DLD1 (cell line): ENCODE data around the gene TIGD6.

ENCODE experiments used
- in situ Hi-C: cut with HindIII; loops from 2 replicates; pipeline ENCODE4 v1.10.0; 2017; ENCODE audit warnings: low sequenced_read_pairs

Gene TIGD6

DNA sequence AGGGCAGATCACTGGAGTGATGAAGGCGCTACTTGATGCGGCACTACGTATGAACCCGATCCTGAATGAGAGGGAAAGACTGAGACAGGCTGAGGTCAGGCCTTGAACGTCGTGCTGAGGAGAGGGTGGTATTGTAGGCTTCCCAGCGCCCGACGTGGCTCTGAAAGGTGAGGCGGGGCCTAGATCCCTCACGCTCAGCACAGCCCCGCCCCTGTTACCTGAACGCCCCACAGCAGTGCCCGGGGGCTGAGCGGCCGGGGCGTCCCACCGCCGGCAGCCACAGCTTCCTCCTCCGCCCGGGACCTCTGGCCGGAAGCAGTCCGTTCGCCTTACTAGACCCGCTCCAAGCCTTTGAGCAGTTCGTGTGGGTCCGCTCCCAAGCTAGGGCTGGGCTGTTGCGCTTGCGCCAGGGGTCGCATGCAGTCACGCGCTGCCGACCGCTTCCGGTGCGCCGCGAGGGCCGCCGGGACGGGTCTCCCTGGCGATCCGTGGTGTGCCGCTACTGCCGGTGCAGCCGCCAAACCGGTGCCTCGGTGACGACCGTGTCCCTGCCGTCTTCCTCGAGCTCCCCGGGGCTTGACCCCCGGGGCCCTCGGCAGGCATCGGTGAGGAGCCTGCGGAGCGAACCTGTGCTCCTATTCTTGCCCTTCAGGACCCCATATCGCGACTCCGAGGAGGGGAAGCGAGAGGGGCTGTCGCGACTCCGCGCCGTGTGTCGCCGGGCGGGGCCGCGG is at the start of gene TIGD6, which contains the start of gene HMGXB3:
TIGD6 (minus strand) TSS at position 399 of the 734 bp plus-strand sequence. CDS start 4,306 bp downstream, outside the sequence.
HMGXB3 (plus strand) TSS at position 484 of the 734 bp plus-strand sequence. CDS start 4,114 bp downstream, outside the sequence.
- in situ Hi-C loops: no loop called here

DNA sequence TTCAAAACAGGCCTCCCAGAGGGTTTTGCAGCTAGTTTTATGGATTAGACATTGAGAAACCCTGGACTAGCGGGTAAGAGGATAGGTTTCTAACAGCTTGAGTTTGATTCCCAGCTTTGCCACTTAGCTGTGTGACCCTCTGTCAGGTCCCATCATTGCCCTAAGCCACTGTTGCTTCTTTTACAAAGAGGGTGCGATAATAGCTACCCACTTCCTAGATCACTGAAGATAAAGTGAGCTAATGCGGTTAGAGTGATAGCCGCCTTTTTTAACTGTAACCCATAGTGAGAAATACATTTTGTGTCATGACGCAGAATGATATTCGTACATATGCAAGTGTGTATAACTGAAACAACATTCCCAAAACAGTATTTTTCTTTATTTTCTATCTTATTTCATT is 45.6 kb upstream of the TIGD6 start:
- in situ Hi-C loops: no loop called here

- in situ Hi-C loops: no loop called here
These were observed 45.1 kb upstream of the TIGD6 start for GRCh38 chr5:150045549-150045948.

GRCh38 chr5:150044712-150045111 is 44.3 kb upstream of the TIGD6 start:
- in situ Hi-C loops: no loop called here

- in situ Hi-C loops: no loop called here
These were observed 43.9 kb upstream of the TIGD6 start for GRCh38 chr5:150044329-150044681.

DNA sequence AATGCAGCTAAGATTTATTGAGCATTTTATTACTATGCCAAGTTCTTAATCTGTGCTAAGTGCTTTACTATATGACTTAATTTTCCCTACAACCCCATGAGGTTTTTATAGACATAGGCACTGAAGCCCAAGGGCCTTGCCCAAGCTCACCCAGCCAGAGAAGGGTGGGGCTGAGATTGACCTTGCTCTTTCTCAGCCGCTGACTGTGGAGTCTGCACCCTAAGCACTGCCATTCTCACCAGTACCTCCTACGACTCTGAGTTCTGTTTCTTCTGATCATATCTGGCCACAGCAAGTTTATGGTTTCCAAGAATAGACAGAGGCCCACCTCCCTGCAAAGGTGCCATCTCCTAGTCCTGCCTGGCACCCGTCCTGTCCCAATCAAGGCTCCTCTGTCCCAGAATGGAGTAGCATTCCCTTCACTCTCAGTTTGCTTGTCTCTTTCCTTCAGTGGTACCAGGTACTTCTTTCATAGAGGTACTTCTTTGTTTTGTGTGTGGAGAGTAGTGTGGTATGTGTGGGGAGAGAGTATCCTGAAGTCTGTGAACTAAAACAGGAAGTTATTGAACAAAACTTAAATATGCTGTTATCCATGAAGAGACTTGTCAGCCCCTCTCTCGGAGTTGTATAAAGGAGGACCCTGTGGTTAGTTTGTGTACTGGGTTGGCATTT is 43.3 kb upstream of the TIGD6 start:
- in situ Hi-C loops: no loop called here

DNA sequence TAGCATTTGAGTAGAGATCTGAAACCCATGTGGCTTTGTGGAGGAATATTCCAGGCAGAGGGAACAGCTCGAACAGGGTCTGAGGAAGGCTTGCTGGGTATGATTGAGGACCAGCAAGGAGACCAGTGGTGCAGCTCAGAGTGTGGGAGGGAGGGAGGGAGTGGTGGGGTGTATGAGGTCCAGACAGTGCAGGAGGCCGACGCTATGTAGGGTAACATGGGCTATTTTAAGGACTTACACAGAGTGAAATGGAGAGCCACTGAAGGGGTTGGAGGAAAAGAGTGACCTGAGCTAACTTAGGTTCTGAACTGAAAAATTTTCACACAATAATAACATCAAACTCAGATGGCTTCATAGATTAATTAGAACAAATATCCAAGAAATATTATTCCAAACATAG is 42.0 kb upstream of the TIGD6 start:
- in situ Hi-C loops: no loop called here

DNA sequence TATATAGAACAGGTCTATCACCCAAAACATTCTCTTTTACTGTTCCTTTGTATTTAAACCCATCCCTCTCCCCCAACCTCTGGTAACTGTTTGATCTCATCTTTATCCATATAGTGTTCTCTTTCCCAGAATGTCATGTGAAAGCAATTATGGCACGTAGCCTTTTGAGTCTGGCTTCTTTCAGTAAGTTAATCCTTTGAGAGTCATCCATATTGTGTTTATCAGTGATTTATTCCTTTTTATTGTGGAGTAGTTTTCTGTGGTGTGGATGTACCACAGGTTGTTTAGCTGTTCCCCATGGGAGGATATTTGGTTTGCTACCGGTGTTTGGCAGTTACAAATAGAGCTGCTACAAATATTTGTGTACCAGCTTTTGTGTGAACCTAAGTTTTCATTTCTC is 38.1 kb upstream of the TIGD6 start:
- in situ Hi-C loops: no loop called here

DNA sequence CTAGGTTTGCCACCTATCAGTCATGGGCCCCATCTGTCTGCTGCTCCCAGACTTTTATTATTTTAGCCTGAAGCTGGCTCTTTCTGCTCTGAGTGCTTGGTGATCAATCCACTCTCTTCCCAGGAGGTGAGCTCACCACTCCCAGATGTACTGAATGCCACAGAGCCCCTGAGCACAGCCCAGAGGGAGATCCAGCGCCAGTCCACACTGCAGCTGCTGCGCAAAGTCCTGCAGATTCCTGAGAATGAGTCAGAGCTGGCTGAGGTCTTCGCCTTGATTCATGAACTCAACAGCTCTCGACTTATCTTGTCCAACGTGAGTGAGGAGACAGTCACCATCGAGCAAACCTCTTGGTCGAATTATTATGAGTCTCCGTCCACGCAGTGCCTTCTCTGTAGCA is 36.1 kb upstream of the TIGD6 start:
- in situ Hi-C loops: no loop called here

GRCh38 chr5:150035139-150035895 is 34.9 kb upstream of the TIGD6 start:
- in situ Hi-C loops: no loop called here

GRCh38 chr5:150034662-150035061 is 34.2 kb upstream of the TIGD6 start:
- in situ Hi-C loops: no loop called here

DNA sequence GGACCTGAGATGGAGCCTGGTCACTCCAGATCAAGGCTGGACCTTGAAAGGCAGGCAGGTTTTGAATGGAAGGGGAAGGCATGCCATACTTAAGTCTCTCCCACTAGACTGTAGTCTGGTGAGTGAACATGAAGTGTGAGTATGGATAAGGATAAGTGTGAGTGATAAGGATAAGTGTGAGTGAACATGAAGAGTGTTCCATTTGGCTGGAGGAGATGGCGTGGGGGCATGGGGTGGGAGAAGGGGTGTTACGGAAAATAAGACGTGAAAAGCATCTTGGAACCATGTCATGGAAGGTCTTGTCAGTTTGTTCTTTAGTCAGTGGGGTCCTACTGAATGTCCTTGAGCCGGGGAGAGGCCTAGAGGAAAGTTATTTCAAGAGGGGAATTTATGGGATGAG is 32.9 kb upstream of the TIGD6 start:
- in situ Hi-C loops: no loop called here

DNA sequence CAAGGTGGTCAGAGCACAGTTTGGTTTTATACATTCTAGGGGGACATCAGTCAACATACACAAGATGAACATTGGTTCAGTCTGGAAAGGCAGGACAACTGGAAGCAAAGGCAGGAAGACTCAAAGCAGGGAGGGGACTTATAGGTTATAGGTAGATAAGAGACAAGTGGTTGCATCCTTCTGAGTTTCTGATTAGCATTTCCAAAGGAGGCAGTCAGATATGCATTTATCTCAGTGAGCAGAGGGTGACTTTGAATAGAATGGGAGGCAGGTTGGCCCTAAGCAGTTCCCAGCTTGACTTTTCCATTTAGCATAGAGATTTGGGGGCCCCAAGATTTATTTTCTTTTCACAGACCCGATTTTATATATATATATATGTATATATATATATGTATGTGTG is 27.6 kb upstream of the TIGD6 start:
- in situ Hi-C loops: loop anchor here (5.0 kb wide), 1 partner anchor 34 kb away; no protein-coding TSS in a partner anchor

DNA sequence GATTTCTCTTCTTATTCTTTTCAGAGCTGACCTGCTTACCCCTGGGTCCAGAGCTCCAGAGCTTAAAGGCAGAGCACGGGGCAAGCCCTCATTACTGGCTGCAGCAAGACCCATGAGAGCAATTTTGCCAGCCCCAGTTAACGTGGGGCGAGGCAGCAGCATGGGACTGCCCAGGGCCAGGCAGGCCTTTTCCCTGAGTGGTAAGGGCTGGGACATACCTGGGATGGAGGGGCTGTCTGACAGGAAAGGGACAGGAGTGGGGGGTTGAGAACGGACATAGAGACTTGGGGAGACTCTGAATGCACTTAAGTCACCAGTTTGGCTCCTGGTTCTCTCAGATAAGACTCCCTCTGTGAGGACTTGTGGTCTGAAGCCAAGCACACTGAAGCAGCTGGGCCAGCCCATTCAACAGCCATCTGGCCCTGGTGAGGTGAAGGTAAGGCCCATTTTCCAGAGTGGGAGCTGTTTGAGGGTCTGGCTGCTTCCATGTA is 26.3 kb upstream of the TIGD6 start:
- in situ Hi-C loops: loop anchor here (5.0 kb wide), 1 partner anchor 36 kb away; no protein-coding TSS in a partner anchor

DNA sequence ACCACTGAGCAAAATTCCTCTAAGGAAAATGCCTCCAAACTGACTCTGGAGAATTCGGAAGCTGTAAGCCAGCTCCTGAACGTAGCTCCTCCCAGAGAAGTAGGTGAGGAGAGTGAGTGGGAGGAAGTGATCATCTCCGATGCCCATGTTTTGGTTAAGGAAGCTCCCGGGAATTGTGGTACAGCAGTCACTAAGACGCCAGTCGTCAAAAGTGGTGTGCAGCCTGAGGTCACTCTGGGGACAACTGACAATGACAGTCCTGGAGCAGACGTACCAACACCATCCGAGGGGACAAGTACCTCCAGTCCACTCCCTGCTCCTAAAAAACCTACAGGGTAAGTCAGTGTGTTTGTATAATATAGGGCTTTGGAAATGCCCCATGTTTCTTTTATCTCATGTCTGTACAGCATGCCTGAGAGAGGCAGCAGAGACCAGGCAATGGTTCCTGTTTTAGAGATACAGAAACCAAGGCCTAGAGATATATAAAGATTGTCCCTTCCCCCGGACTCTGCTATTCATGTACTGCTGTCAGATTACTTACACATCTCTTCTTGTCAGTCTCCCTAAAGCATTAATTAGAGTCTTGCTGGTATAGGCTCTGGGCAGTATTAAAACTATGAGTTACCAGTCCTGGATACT is 24.0 kb upstream of the TIGD6 start:
- in situ Hi-C loops: no loop called here

GRCh38 chr5:150023136-150023535 is 22.7 kb upstream of the TIGD6 start:
- in situ Hi-C loops: no loop called here

DNA sequence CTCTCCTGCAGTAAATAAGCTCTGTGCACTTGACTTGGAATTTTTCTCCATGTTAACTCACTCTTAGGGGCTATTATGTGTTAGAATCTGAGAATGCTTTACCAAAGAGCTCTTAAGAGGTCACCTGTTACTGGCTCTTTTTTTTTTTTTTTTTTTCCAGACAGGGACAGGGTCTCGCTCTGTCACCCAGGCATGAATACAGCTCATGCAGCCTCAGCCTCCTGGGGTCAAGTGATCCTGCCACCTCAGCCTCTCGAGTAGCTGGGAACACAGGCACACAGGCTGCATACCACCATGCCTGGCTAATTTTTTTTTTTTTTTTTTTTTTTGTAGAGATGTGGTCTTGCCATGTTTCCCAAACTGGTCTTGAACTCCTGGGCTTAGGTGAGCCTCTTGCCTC is 22.2 kb upstream of the TIGD6 start:
- in situ Hi-C loops: no loop called here

- in situ Hi-C loops: no loop called here
These were observed 21.7 kb upstream of the TIGD6 start for GRCh38 chr5:150022158-150022531.

DNA sequence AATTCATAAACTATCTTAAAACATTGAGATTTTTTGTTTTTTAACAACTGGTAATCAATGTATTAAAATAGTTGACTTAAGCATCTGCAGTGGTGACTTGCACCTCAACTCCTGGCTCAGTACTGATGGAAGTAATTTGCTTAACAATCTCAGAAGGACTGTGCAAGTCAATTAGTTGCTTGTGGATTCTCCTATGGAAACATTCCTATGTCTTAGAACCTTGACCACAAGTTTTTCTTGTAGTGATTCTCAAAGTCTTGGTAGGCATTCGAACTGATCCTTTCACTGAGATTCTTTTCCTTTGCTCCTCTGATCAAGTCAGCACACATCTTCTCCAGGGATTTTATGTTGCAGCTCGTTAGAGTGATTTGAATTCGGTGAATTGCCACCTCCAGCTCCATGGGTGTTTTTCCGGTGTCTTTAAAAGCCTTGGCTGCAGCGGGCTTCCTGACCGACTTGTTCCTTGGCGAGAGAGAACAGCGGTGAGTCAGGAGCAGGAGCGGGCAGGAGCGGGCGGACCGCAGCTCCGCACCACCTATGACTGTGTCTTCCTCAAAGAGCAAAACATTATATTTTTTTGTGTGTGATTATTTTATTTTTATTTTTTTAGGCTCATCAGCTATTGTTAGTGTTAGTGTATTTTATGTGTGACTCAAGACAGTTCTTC is 21.2 kb upstream of the TIGD6 start:
- in situ Hi-C loops: no loop called here

GRCh38 chr5:150020249-150020648 is 19.8 kb upstream of the TIGD6 start:
- in situ Hi-C loops: no loop called here
